Sciatic nerve (tissue), 2 donors: Measurements from ENCODE around the gene ANKRD22. TPM values are rescaled to one million over a fixed set of nuclear protein-coding genes. Genes with fewer than 3 reads are reported as not detected.
"Not testable (repeated sequence)": the region's sequence is repeated elsewhere in the genome, so short reads cannot be mapped to it uniquely, and the experiment has no call there.

Experiments used
- ATAC-seq: fragments of 200-7000 bp; cut with Tn5 transposase; one replicate; pipeline ENCODE4 v1.9.1; 2020; ENCODE audit warnings: mild to moderate bottlenecking, moderate library complexity
- DNase-seq: peaks from one replicate; pipeline ENCODE4 v3.0.0-alpha.2; 2020; ENCODE audit warnings: low spot score
- intact Hi-C: fragments of 100-400 bp; cut with DNase I; formaldehyde crosslinking; loops from one replicate; pipeline ENCODE4 v1.14.2; 2022
- total RNA-seq: library from RNA; stranded (reverse); fragmentation: NEBNext Ultra II Directional; extraction: Animal tissue kit (Norgen Biotek cat#: 25700); gene quantifications from one replicate; pipeline ENCODE4 v1.2.1, GENCODE V29; 2021
- donor health status: DM: no; HTN: no; CAD: no.
- donor health status: DM: no; HTN: no; CAD: no.

ANKRD22 gene
- total RNA-seq, 1 donor from 2014 or later, result not detected

DNA sequence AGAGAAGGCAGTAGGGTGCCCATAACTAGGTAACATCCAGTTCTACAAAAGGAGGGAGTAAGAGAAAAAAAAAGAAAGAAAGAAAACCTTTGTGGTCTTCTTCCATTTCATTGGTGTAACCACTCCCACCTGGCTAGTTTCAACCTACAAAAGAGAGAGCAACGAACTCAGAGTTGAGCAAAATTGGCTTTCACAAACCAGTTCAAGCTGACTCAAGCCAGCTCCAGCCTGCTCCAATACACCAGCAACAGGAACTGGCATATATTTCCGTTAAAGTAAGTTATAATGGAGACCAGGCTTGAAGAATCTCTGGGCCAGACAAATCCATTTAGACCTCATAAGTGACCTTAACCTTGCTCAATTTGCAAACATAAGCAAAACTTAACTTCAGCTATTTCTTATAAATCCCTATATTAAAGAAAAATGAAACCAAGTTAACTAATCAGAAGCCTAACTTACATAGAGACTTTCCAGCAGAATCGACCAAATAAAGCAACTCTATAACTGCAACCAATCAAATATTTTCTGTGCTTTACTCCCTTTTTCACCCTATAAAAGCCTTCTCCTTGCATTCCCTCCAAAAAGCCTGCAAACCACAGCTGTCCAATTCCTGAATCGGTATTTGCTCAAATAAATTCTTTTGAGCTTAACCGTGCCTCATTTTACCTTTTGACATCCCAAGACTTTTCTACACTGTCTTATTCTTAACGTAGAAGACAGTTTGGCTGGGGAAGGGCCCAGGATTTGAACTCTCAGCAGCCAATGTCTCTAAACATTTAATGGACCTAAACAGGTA lies 10.1 kb downstream of the ANKRD22 start:
- intact Hi-C loops, result no loop called here
- ATAC-seq, result no peak
- DNase-seq, result no peak

DNA sequence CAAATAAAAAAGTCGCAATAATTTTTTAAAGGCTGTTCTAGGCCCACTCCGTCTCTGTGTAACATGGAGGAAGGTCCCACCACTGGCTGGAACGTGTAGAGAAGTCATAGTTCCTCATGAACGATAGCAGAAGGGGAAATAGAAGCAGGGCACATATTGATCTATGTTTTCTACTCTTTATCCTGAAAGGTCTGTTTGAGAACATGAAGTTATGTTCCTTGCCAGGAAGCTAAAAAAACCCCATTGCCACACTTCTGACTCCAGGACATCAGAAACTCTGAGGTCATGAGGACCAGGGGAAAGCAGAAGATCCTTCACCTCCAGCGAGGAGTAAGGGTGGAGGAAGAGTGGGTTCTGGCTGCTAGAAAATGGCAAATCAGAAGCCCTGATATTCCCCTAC lies 10.8 kb downstream of the ANKRD22 start:
- ATAC-seq (peak; percentile 17), DNase-seq (no peak)
- intact Hi-C loops, result no loop called here

DNA sequence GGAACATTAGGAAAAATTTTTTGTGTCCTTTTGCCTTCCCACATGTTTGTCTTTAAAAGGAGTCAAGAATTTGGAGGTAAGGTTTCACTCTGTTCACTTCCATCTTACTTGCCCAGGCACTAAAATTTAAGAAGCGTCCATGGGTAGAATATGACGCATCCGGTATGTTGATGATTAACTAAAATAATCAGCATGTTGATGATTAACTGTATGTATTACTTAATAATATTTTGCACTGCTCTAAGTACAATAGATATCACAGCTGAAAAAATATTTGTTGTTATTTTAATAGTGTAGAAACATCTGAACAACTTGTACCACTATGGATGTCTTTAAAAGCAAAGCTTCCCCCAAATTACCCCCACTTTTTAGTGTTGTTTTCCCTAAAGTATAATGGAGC lies 11.5 kb downstream of the ANKRD22 start:
- ATAC-seq, result no peak
- DNase-seq, result no peak
- intact Hi-C loops, result no loop called here

DNA sequence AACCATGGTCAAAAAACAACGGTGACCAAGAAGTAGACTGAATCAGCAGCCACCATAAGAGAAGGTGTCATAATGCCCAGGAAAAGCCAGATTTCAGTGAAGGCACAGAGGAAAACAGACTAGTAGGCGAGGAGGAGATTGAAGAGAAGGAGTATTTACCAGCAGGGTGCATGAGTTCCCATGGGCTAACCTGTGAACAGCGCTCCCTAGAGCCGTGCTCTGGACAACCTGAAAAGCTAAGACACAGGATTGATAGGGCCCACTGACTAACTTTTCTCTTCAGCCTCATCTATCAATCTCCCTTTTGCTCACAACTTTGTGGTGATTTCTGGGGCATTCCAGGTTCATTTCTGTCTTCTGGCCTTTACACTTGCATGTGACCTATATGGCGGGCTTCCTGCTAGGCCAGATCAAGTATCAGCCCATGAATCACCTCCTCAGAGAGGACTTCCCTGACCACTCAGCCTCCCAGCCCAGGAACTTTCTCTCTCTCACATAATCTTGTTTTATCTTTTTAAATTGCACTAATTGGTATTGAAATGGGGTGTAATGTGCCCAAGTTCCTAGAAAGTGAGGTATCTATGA lies 12.8 kb downstream of the ANKRD22 start:
- DNase-seq (no peak), ATAC-seq (no peak)
- intact Hi-C loops, result loop anchor here (5.0 kb wide), 1 partner anchor 93 kb away; no protein-coding TSS in a partner anchor

DNA sequence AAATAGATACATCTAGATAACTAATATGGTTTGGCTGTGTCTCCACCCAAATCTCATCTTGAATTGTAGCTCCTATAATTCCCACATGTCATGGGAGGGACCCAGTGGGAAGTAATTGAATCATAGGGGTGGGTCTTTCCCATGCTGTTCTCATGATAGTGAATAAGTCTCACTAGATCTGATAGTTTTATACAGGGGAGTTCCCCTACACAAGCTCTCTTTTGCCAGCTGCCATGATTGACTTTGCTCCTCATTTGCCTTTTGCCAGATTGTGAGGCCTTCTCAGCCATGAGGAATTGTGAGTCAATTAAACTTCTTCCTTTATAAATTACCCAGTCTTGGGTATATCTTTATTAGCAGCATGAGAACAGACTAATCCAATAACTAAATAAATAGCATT lies 14.0 kb downstream of the ANKRD22 start:
- DNase-seq, ATAC-seq: not testable (repeated sequence)
- intact Hi-C loops, result loop anchor here (5.0 kb wide), 1 partner anchor 95 kb away; no protein-coding TSS in a partner anchor

DNA sequence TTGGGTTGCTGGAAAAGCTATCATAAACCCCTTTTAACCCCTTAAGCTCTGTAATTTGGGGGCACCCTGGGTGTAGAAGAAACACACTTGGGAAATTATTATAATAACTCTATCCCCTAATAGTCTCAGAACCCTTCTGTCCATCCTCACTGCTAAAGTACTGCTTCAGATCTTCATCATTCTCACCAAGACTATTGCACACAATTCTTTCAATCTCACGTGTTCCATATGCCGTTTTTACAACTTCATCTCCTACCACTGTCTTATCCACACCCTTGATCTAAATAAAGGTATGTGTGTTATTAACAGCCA lies 15.8 kb downstream of the ANKRD22 start:
- ATAC-seq (no peak), DNase-seq (no peak)
- intact Hi-C loops, result loop anchor here (5.0 kb wide), 1 partner anchor 96 kb away; no protein-coding TSS in a partner anchor

DNA sequence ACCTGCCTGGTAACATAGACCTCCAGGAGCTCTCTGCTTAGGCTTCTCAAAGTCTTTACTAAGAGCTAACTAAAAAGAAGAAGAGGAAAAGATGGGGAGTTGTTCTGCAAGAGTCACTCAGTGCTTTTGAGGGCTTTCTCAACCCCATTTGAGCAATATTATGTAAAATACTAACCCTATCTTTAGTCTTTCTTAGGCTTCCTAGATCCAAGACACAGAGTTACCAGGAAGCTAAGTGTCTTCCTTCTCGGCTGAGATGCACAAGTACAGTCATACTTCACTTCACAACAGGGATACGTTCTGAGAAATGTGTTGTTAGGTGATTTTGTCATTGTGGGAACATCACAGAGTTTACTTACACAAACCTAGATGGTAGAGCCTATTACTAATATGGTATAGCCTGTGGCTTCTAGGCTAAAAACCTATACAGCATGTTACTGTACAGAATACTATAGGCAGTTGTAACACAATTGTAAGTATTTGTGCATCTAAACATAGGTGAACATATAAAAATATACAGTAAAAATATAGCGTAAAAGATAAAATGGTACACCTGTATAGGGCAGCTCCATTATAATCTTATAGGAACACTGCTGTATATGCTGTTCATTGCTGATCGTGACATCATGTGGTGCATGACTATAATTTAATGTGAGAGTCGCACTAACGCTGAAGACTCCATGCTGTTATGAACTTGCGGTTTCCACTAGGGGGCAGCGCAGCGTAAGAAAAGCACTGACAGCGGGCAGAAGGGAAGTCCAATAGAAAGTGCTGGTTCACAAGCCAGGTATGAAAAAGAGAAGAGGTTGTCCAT lies 16.3 kb downstream of the ANKRD22 start:
- intact Hi-C loops, result loop anchor here (5.0 kb wide), 1 partner anchor 97 kb away; no protein-coding TSS in a partner anchor
- DNase-seq, result peak; percentile 93

DNA sequence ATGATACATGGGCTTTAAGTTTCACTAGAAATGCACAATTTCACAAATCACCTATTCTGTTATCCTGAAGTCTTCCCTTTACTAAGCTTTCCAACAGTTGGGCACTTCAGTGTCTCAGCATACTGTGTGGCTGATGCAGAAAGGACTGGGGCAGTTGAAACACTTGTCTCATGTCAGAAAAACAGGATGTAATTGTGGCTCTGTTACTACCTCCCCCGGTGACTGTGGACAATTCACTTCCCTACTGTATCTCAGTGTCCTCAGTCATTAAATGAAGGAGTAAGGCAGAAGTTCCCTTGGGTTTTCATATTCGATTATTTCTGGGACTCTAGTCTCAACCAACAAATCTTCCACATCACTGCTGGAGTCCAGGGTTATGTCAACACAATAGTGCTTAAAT lies 17.9 kb downstream of the ANKRD22 start:
- DNase-seq (no peak), ATAC-seq (no peak)
- intact Hi-C loops, result no loop called here

More for the DNA sequence above, 16.3 kb downstream of the ANKRD22 start:
- peak; percentile 94 for ATAC-seq

DNA sequence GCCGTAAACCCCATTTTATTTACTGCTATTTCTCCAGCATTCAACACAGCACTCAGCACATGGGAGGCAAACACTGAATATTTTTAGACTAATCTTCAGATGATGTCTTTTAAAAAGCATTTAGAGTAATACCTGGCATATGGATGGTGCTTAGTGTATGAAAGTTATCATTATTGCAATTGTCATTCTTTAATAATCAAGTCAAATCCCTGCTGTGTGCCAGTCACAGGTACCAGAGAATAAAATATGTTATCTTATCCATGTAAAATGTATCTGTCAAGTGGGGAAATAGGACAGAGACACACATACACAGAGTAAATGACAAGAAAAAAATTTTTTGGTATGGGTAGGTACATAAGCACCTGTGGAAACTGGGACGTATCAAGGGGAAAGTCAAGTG lies 18.5 kb downstream of the ANKRD22 start:
- intact Hi-C loops, result no loop called here
- no peak for DNase-seq

DNA sequence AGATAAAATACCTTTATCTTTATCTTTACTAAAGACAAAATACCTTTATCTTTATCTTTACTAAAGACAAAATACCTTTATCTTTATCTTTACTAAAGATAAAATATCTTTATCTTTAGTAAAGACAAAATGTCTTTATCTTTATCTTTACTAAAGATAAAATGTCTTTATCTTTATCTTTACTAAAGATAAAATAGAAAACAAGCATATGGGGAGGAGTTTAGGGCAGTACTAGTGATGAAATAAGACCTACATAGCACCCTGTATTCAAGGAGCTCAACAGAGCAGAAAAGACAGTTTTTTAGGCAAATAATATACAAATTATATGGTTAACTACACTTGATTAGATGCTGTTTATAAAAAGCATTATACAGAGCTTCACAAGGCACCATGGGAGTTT lies 19.3 kb downstream of the ANKRD22 start:
- intact Hi-C loops, result no loop called here
- ATAC-seq (no peak), DNase-seq (no peak)

More for the DNA sequence above, 18.5 kb downstream of the ANKRD22 start:
- ATAC-seq, result no peak

DNA sequence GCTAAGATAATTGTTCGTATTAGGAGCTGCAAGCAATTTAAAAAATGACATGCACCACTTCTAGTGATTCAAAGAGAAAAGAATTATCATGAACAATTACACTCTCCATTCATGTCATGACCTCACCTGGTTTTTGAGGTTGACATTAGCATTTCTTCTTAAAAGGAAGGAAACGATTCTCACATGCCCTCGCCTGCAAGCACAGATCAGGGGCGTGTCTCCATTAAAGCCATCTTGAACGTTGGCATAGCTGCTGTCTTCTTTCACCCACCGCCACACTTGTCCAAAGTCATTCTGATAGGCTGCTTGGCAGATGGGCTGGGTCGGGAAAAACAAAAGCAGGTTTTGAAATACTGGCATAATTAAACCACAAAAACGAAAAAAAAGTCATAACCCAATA lies 19.9 kb downstream of the ANKRD22 start:
- DNase-seq (no peak), ATAC-seq (no peak)
- intact Hi-C loops, result no loop called here

DNA sequence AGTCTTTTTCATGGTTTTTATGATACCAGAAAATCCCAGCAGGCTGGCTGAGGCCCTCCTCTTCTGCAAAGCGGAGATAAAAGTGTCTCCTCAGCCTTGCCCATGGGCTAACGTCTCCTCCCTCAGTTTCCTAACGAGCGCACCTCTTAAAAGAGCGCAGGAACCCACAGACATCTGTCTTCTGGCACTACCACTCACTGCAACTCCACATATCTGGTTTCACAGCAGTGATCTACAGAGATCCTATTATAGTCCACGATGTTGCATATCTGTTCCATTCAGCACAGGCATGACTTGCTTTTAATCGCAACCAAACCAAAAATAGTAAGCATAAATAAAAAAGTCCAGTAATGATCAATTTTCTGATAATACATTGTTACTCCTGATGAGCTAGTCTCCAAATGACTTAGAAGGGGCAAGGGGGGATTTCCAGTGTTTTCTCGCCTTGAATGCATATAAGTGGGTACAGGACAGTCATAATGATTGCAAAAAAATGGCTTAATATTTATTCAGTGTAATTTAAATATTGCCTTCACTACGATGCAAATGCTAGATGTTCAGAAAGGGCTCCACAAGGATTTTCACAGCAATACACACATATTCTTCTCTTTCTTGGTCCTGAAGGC lies 20.9 kb downstream of the ANKRD22 start:
- intact Hi-C loops, result no loop called here
- ATAC-seq (no peak), DNase-seq (no peak)

DNA sequence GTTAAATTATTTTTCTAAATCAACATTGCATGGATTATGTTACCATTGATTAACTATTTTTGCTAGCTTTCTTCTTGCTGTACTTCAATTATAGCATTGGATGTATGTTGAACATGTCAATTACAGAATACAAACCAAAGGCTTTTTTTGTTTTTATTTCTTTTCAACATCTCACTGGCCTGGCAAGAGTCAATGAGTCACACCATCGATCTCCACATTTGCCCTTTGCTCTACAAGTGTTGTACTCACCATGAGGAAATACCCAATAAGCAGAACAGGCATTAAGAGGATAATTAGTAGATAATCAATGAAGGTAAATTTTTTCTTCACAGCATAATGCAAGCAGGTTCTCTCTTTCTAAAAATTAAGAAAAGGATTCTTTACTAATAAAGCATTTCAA lies 23.3 kb downstream of the ANKRD22 start:
- DNase-seq (no peak), ATAC-seq (no peak)
- intact Hi-C loops, result no loop called here

DNA sequence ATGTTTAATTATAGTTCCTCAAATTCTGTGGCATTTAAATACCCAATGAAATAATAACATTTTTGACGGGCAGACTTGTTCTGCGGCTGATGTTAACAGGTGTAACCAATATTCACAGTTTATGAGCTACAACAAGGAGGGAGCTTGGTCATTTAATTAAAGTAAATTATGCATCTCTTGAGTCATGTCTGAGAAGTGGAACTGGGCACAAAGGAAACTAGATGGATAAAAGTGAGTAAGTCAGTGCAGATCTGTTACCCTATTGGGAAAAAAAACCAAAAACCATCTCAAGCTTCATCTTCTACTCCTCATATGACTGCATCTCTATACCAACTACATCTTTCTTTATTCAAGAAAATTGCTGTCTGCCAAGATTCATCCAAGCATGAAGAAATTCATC lies 24.0 kb downstream of the ANKRD22 start:
- intact Hi-C loops, result no loop called here
- no peak for DNase-seq
- ATAC-seq, result no peak

DNA sequence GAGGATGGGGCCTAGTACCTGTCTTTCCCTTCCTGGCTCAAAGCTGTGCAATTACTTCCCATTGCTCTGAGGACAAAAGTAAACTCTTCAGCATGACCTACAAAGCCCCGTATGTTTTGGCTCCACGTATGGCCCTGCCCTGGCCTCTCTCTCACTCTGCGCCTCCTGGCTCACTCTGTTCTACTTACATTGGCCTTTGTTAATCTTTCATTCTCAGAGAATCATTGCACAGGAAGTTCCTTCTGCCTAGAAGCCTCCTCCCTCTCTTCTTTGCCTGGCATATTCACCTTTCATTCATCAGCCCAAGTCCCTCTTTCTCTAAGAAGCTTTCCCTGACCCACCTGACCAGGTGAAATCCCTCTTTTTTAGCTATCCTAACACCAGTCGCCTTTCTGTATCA lies 25.3 kb downstream of the ANKRD22 start:
- ATAC-seq, result no peak
- intact Hi-C loops, result no loop called here
- no peak for DNase-seq

DNA sequence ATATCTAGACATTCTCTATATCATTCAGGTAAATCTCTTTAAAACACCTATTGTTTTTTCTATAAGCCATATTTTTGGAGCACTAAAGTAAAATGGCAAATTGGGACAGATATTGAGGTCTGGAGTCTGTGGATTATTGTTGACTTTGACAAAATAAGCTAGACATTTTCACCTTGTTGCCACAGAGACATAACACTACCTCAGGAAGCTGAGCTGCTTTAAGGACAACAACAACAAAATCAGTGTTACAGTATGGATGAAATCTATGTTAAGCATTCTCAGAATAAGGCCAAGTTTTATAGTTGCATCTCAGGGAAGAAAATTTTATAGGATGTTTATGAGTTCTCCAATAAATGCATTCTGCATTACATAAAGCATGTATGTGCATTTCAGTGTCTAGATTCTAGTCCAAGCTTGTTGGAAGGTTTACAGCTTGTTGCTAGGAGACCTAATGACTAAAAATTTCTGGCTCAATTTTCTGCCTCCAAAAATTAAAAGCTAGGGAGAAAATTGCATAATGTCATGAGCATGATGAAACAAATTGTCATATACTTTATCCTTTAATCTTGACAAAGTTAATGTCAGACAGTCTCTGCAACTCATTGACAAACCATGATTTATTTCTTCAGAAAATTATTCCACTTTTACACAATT lies 30.8 kb downstream of the ANKRD22 start:
- intact Hi-C loops, result no loop called here
- no peak for DNase-seq
- ATAC-seq, result peak; percentile 50

DNA sequence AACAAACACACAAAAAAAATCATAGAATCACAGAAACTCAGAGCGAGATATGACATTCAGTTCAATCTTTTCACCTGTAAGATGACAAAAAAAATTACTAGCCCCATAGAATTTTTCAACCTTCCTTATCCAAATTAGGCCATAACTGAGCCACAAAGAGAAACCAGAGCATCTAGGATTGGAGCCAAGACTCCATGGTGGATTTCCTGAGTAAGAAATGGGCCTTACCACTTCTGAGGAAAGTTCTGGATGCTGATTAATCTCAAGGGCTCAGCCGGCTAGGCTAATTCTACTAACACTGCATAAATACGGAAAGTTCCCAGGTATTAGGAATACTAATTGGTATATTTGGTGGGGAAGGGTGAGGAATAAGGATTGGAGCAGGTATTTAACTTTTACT lies 32.4 kb downstream of the ANKRD22 start:
- DNase-seq (no peak), ATAC-seq (no peak)
- intact Hi-C loops, result no loop called here

DNA sequence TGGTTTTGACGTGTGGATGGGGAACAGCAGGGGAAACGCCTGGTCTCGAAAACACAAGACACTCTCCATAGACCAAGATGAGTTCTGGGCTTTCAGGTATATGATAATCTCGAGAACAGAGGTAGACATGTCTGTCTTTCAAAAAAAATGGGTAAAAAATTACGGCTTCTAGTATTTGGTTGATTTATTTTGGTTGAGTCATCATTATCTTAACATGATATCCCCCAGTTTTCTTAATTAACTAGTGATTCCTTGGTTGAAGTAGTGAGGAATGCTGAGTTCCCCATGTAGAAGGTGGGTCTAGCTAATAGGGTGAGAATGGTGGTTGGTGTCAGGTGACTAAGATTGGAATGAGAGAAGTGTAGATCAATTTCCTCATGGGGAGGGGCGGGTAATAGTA lies 38.4 kb downstream of the ANKRD22 start:
- ATAC-seq, result no peak
- intact Hi-C loops, result no loop called here
- no peak for DNase-seq
